ENCODE measurements around the gene GRM8.

Gene GRM8

GRCh38 chr7:126806614-126807013 is 446.1 kb downstream of the GRM8 start:
- TF ChIP-seq CTCF (IDR thresholded peaks at IDR 0.05; ENCODE audit: extremely low read depth, missing control alignments): no peak
- no peak for DNase-seq (ENCODE audit: low spot score)

- TF ChIP-seq CTCF (IDR thresholded peaks at IDR 0.05; ENCODE audit: extremely low read depth, missing control alignments): no peak
- no peak for DNase-seq (ENCODE audit: low spot score)
Measured at GRCh38 chr7:126805351-126805750, 447.4 kb downstream of the GRM8 start.

- no peak for TF ChIP-seq CTCF (IDR thresholded peaks at IDR 0.05; ENCODE audit: extremely low read depth, missing control alignments)
- DNase-seq (ENCODE audit: low spot score): no peak
Measured at GRCh38 chr7:126804604-126805003, 448.1 kb downstream of the GRM8 start.

- DNase-seq (ENCODE audit: low spot score): no peak
- no peak for TF ChIP-seq CTCF (IDR thresholded peaks at IDR 0.05; ENCODE audit: extremely low read depth, missing control alignments)
Measured at GRCh38 chr7:126803990-126804389, 448.8 kb downstream of the GRM8 start.

GRCh38 chr7:126803060-126803665 is 449.6 kb downstream of the GRM8 start:
- TF ChIP-seq CTCF (IDR thresholded peaks at IDR 0.05; ENCODE audit: extremely low read depth, missing control alignments): peak; percentile 44
- peak; percentile 82 for DNase-seq (ENCODE audit: low spot score)

GRCh38 chr7:126801733-126802132 is 451.0 kb downstream of the GRM8 start:
- no peak for DNase-seq (ENCODE audit: low spot score)

GRCh38 chr7:126799541-126799940 is 453.2 kb downstream of the GRM8 start:
- no peak for TF ChIP-seq CTCF (IDR thresholded peaks at IDR 0.05; ENCODE audit: extremely low read depth, missing control alignments)
- no peak for DNase-seq (ENCODE audit: low spot score)

More at GRCh38 chr7:126801733-126802132, 451.0 kb downstream of the GRM8 start:
- TF ChIP-seq CTCF (IDR thresholded peaks at IDR 0.05; ENCODE audit: extremely low read depth, missing control alignments): no peak
